DND-41 (cell line): ENCODE results near the gene OGFRL1.

Experiments used
- ATAC-seq: fragments of 200-7000 bp; cut with Tn5 transposase; 3 replicates; pipeline ENCODE4 v1.9.1; 2021; ENCODE audit warnings: low read depth; ENCODE audit not compliant: insufficient read depth
- DNase-seq: peaks from one replicate; pipeline ENCODE4 v3.0.0-alpha.2; 2020
- H2AFZ ChIP-seq: 2 replicates; pipeline ENCODE4 v1.6.0; 2012; ENCODE audit warnings: low read depth, low read length
- H3K27ac ChIP-seq: 2 replicates; pipeline ENCODE4 v1.5.1; 2012; ENCODE audit warnings: low read length, inconsistent platforms
- H3K27me3 ChIP-seq: fragments of 200-600 bp; sonication (generic); 2 replicates; pipeline ENCODE4 v1.6.0; 2012; ENCODE audit warnings: low read length, mild to moderate bottlenecking, inconsistent platforms; ENCODE audit not compliant: insufficient read depth, poor library complexity
- H3K36me3 ChIP-seq: 2 replicates; pipeline ENCODE4 v1.5.1; 2012; ENCODE audit warnings: low read length, inconsistent platforms; ENCODE audit not compliant: insufficient read depth
- H3K4me1 ChIP-seq: 2 replicates; pipeline ENCODE4 v1.5.1; 2012; ENCODE audit warnings: mild to moderate bottlenecking, low read length; ENCODE audit not compliant: insufficient read depth
- H3K4me2 ChIP-seq: 2 replicates; pipeline ENCODE4 v1.6.0; 2012; ENCODE audit warnings: mild to moderate bottlenecking, moderate library complexity, low read length, inconsistent platforms; ENCODE audit not compliant: insufficient read depth
- H3K4me3 ChIP-seq, 2 experiments: fragments of 200-600 bp in 1 of 2; shearing (Covaris generic) in 1 of 2; 2 replicates each; pipeline ENCODE4 v1.5.1; 2012 to 2016; ENCODE audit warnings: inconsistent platforms in 2 of 2, low read length in 2 of 2, mild to moderate bottlenecking in 2 of 2, low read depth in 1 of 2, moderate library complexity in 1 of 2
- H3K79me2 ChIP-seq: 2 replicates; pipeline ENCODE4 v1.6.0; 2012; ENCODE audit warnings: low read length, inconsistent platforms; ENCODE audit not compliant: insufficient read depth
- H3K9ac ChIP-seq: 2 replicates; pipeline ENCODE4 v1.6.0; 2012; ENCODE audit warnings: low read depth, mild to moderate bottlenecking, inconsistent platforms, low read length, moderate library complexity
- H3K9me3 ChIP-seq: 2 replicates; pipeline ENCODE4 v1.5.1; 2012; ENCODE audit warnings: low read length, moderate library complexity, mild to moderate bottlenecking, inconsistent platforms; ENCODE audit not compliant: insufficient read depth, severe bottlenecking
- H4K20me1 ChIP-seq: 2 replicates; pipeline ENCODE4 v1.6.0; 2012; ENCODE audit warnings: low read length; ENCODE audit not compliant: insufficient read depth
- EZH2 ChIP-seq: IDR thresholded peaks from 3 replicates; pipeline ENCODE4 v1.6.1; 2012; ENCODE audit warnings: borderline replicate concordance, low read depth, mild to moderate bottlenecking, moderate library complexity, low read length, inconsistent platforms; ENCODE audit not compliant: severe bottlenecking
- TF ChIP-seq, protein P1 (sequence below): IDR thresholded peaks from 2 replicates; pipeline ENCODE4 v1.5.1; 2012; ENCODE audit warnings: borderline replicate concordance, low read length, moderate library complexity, mild to moderate bottlenecking; ENCODE audit not compliant: poor library complexity, severe bottlenecking; ENCODE audit errors: extremely low read depth

OGFRL1 gene

DNA sequence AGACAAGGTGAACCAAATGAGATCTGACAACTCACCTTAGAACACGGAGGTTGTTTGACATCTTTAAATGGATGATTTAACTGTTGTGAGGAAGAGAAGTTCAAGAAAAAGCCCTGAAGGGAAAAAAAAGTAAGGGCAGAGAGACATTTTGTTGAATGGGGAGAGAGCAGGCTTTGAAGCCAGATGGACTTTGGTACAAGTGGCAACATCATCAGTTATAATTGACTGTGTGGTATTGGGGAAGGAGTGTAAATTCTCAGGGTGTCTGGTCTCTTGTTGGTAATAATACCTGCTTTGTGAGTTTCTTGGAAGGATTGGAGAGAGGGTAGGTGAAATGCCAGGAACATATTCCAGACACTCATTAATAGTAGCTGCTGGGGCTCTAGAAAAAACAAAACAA, 21.6 kb downstream of the OGFRL1 start:
- Histone ChIP-seq H3K27ac (no peak overlapping the region), H3K9ac (no peak overlapping the region), H3K27me3 (no peaks in the 10 kb centered on the region), H4K20me1 (no peaks in the 10 kb centered on the region), H2AFZ (no peak overlapping the region), H3K4me3 (no peak overlapping the region), H3K36me3 (no peaks in the 10 kb centered on the region), H3K79me2 (no peaks in the 10 kb centered on the region), H3K9me3 (no peaks in the 10 kb centered on the region), H3K4me1 (no peaks in the 10 kb centered on the region), H3K4me2 (no peak overlapping the region)
- TF ChIP-seq, protein P1, sequence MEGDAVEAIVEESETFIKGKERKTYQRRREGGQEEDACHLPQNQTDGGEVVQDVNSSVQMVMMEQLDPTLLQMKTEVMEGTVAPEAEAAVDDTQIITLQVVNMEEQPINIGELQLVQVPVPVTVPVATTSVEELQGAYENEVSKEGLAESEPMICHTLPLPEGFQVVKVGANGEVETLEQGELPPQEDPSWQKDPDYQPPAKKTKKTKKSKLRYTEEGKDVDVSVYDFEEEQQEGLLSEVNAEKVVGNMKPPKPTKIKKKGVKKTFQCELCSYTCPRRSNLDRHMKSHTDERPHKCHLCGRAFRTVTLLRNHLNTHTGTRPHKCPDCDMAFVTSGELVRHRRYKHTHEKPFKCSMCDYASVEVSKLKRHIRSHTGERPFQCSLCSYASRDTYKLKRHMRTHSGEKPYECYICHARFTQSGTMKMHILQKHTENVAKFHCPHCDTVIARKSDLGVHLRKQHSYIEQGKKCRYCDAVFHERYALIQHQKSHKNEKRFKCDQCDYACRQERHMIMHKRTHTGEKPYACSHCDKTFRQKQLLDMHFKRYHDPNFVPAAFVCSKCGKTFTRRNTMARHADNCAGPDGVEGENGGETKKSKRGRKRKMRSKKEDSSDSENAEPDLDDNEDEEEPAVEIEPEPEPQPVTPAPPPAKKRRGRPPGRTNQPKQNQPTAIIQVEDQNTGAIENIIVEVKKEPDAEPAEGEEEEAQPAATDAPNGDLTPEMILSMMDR, result no peak
- TF ChIP-seq EZH2, result no peak
- no peak for DNase-seq
- no peak for ATAC-seq

DNA sequence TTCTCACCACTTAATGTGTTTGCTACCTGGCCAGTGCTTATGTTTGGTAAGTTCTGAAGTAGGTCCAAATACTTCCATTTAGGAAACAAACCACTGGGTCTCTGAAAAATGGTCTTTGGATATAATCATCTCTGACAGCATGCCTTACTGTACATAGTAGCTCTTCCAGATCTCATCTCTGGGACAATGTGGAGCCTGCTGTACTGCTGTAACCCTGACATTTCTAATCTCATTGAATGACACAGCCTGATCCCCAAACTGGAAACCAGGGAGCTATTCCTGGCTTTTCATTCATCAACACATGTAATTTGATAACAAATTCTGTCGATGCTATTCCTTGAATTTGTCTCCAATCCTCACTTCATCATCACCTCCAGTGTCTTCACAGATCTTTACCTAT, 23.5 kb downstream of the OGFRL1 start:
- Histone ChIP-seq H3K4me2 (no peak overlapping the region), H4K20me1 (no peaks in the 10 kb centered on the region), H3K9ac (no peak overlapping the region), H3K79me2 (no peaks in the 10 kb centered on the region), H3K27me3 (no peaks in the 10 kb centered on the region), H3K4me1 (no peaks in the 10 kb centered on the region), H3K4me3 (no peak overlapping the region), H3K27ac (no peak overlapping the region), H3K36me3 (no peaks in the 10 kb centered on the region), H3K9me3 (no peaks in the 10 kb centered on the region), H2AFZ (no peak overlapping the region)
- TF ChIP-seq, protein P1, result no peak
- TF ChIP-seq EZH2, result no peak
- ATAC-seq, result no peak
- DNase-seq, result no peak

DNA sequence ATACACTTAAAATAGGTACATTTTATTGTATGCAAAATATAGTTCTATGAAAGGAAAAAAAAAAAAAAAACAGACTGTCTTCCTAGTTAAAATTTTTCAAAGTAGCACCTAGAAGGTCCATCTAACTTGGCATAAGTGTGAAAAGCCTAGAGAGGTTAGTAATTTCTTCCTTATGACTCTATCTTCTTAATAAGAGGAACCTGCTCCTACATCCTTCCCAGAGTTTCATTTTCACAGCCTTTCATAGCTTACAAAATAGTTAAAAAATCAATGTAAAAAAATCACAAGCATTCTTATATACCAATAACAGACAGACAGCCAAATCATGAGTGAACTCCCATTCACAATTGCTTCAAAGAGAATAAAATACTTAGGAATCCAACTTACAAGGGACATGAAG, 28.8 kb downstream of the OGFRL1 start:
- H3K36me3 ChIP-seq, result no peaks in the 10 kb centered on the region
- H3K4me1 ChIP-seq, result no peaks in the 10 kb centered on the region
- TF ChIP-seq, protein P1, result no peak
- TF ChIP-seq EZH2, result no peak
- no peak overlapping the region for H3K9ac ChIP-seq
- H3K27me3 ChIP-seq, result no peaks in the 10 kb centered on the region
- H3K27ac ChIP-seq, result no peak overlapping the region
- DNase-seq (no peak), ATAC-seq (no peak)
- no peaks in the 10 kb centered on the region for H3K79me2 ChIP-seq
- H3K4me2 ChIP-seq, result no peak overlapping the region
- no peak overlapping the region for H3K4me3 ChIP-seq
- H2AFZ ChIP-seq, result no peak overlapping the region
- no peaks in the 10 kb centered on the region for H4K20me1 ChIP-seq
- H3K9me3 ChIP-seq, result no peaks in the 10 kb centered on the region

DNA sequence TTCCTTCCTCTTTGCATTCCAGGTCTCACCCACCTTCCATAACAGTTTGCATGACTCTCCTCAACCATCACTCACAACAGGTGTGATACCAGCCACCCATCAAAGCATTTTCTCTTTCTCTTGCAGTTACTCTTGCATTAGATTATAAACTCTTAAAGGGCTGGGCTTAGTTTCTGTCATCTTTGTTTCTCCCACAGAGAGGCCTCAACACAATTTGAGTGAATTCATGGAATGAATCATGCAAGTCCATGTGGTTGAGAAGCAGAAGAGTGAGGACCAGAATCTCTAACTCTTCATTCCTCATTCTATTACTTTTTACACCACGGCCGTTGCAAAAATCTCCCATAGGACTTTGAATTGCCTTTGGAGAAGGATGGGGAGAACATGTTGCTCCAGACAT, 31.4 kb downstream of the OGFRL1 start:
- H3K36me3 ChIP-seq, result no peaks in the 10 kb centered on the region
- DNase-seq (no peak), ATAC-seq (no peak)
- no peak overlapping the region for H3K9ac ChIP-seq
- no peaks in the 10 kb centered on the region for H3K9me3 ChIP-seq
- no peaks in the 10 kb centered on the region for H4K20me1 ChIP-seq
- H3K4me3 ChIP-seq, result no peak overlapping the region
- H3K4me1 ChIP-seq, result no peaks in the 10 kb centered on the region
- H3K4me2 ChIP-seq, result no peak overlapping the region
- H3K79me2 ChIP-seq, result no peaks in the 10 kb centered on the region
- H3K27me3 ChIP-seq, result no peaks in the 10 kb centered on the region
- no peak for TF ChIP-seq EZH2
- TF ChIP-seq, protein P1, result no peak
- H2AFZ ChIP-seq, result no peak overlapping the region
- H3K27ac ChIP-seq, result no peak overlapping the region
